K562 (cell line): ENCODE measurements around the gene PITX1. TPM values are rescaled to one million over a fixed set of nuclear protein-coding genes. Genes with fewer than 3 reads are reported as not detected.
A peak's percentile ranks its signal among the peaks of the same experiment; 100 is the strongest.

Source experiments
- ATAC-seq: fragments of 200-7000 bp; cut with Tn5 transposase; 3 replicates; pipeline ENCODE4 v1.9.1; 2020; ENCODE audit warnings: moderate library complexity
- BruUV-seq: library from RNA; stranded (reverse); fragments of 400-500 nt; replicated peaks from 2 replicates; lab custom pipeline; 2021; lab: Mats Ljungman, UMichigan
- CTCF ChIA-PET: fragments of 300-600 bp; formaldehyde crosslinking; extraction: SDS; loops from one replicate; lab custom pipeline; 2021; ENCODE audit warnings: low intra/inter-chr PET ratio; lab: Yijun Ruan, JAX
- POLR2A ChIA-PET: fragments of 300-600, 350-650 bp; sonication (Branson Sonifier 250); formaldehyde crosslinking; extraction: SDS; loops from one replicate; lab custom pipeline; 2021; ENCODE audit warnings: antibody characterized with exemption, inconsistent platforms; lab: Yijun Ruan, JAX
- DNase-seq, 4 experiments: peaks; one replicate each; pipeline versions ENCODE4 v3.0.0 to v3.0.0-alpha.2; 2011 to 2018; ENCODE audit warnings: low spot score in 3 of 4, mixed read lengths in 3 of 4; ENCODE audit errors: extremely low read depth in 1 of 4
- FAIRE-seq: peaks from 2 replicates; lab custom pipeline; 2011; peaks lifted over from hg19 to GRCh38; lab: Jason Lieb, UNC
- H2AFZ ChIP-seq: 2 replicates; pipeline ENCODE4 v1.6.0; 2011; ENCODE audit warnings: low read depth, low read length, control low read depth, inconsistent platforms
- H3K27ac ChIP-seq: fragments of 200-600 bp; 3 replicates; pipeline ENCODE4 v1.8.0; 2011; ENCODE audit warnings: low read depth, mild to moderate bottlenecking, control low read depth, inconsistent platforms, low read length, moderate library complexity, mixed read lengths; ENCODE audit errors: extremely low read depth
- H3K27me3 ChIP-seq, 2 experiments: fragments of 300-600 bp in 1 of 2; 2 replicates in 1 of 2; 3 replicates in 1 of 2; pipeline versions ENCODE4 v1.6.0 to v1.8.0; 2011; ENCODE audit warnings: inconsistent platforms in 2 of 2, low read length in 2 of 2, mild to moderate bottlenecking in 1 of 2, mixed read lengths in 1 of 2, moderate library complexity in 1 of 2; ENCODE audit not compliant: control insufficient read depth in 2 of 2, insufficient read depth in 2 of 2
- H3K36me3 ChIP-seq: fragments of 300-600 bp; 3 replicates; pipeline ENCODE4 v1.8.0; 2011; ENCODE audit warnings: mild to moderate bottlenecking, low read length, inconsistent platforms; ENCODE audit not compliant: control insufficient read depth, insufficient read depth
- H3K4me1 ChIP-seq, 2 experiments: fragments of 200-600 bp in 1 of 2; replicated peaks in 1 of 2; 2 replicates in 1 of 2; 3 replicates in 1 of 2; pipeline versions ENCODE4 v1.5.1 to v1.8.0; 2011; ENCODE audit warnings: inconsistent platforms in 2 of 2, low read length in 2 of 2, mild to moderate bottlenecking in 1 of 2, mixed read lengths in 1 of 2, moderate library complexity in 1 of 2; ENCODE audit not compliant: control insufficient read depth in 2 of 2, insufficient read depth in 2 of 2
- H3K4me2 ChIP-seq: 2 replicates; pipeline ENCODE4 v1.6.1; 2011; ENCODE audit warnings: low read length, control low read depth, inconsistent platforms, mixed read lengths; ENCODE audit not compliant: insufficient read depth
- H3K4me3 ChIP-seq: fragments of 200-600 bp; sonication (generic), shearing (Covaris generic); 2 replicates; pipeline ENCODE4 v1.5.1; 2016; ENCODE audit warnings: control low read depth, inconsistent platforms
- H3K79me2 ChIP-seq: fragments of 200-600 bp; 3 replicates; pipeline ENCODE4 v1.8.0; 2011; ENCODE audit warnings: low read length, inconsistent platforms; ENCODE audit not compliant: control insufficient read depth, insufficient read depth
- H3K9ac ChIP-seq, 2 experiments: 2 replicates each; pipeline versions ENCODE4 v1.6.0 to v1.6.1; 2011; ENCODE audit warnings: low read depth in 2 of 2, low read length in 2 of 2, control low read depth in 1 of 2, inconsistent platforms in 1 of 2, mild to moderate bottlenecking in 1 of 2, mixed read lengths in 1 of 2; ENCODE audit not compliant: insufficient read depth in 1 of 2
- H3K9me1 ChIP-seq: one replicate; pipeline ENCODE4 v1.6.0; 2011; ENCODE audit warnings: inconsistent platforms, mild to moderate bottlenecking, low read length, moderate library complexity; ENCODE audit not compliant: control insufficient read depth, insufficient read depth
- H3K9me3 ChIP-seq: replicated peaks from 2 replicates; pipeline ENCODE4 v1.5.1; 2011; ENCODE audit warnings: low read depth, low read length, inconsistent platforms; ENCODE audit not compliant: control insufficient read depth, insufficient read depth
- H4K20me1 ChIP-seq: replicated peaks from 2 replicates; pipeline ENCODE4 v1.6.1; 2011; ENCODE audit warnings: low read length, inconsistent platforms, mixed read lengths; ENCODE audit not compliant: control insufficient read depth, insufficient read depth
- GABPB1 ChIP-seq: sonication (generic); formaldehyde crosslinking; IDR thresholded peaks from 2 replicates; pipeline ENCODE4 v1.8.0; 2022; ENCODE audit warnings: mild to moderate bottlenecking, missing genetic modification reagents
- POLR2AphosphoS5 ChIP-seq: IDR thresholded peaks from 2 replicates; pipeline ENCODE4 v1.6.1; 2011; ENCODE audit warnings: mild to moderate bottlenecking, low read depth, low read length, moderate library complexity; ENCODE audit not compliant: control insufficient read depth, insufficient read depth
- SPI1 ChIP-seq: IDR thresholded peaks from 2 replicates; pipeline ENCODE4 v1.6.1; 2011; ENCODE audit warnings: low read depth, low read length, control low read depth, borderline replicate concordance
- ZNF785 ChIP-seq: fragments of 250-450 bp; sonication (Bioruptor Pico); IDR thresholded peaks from 2 replicates; pipeline ENCODE4 v1.4.0; 2020; ENCODE audit warnings: mild to moderate bottlenecking
- WGBS: fragments of 100-300 bp; shearing (Covaris generic); methylation state at CpG from one replicate; pipeline ENCODE4 v1.1.6; 2016; ENCODE audit warnings: low coverage, mixed read lengths; ENCODE audit not compliant: insufficient coverage; ENCODE audit errors: missing lambda C conversion rate; 5-methylcytosine and 5-hydroxymethylcytosine counted together
- in situ Hi-C: fragments of 300-500 bp; cut with MboI; formaldehyde crosslinking; loops from 4 replicates; pipeline ENCODE4 v1.15.0; 2018; ENCODE audit warnings: inconsistent platforms, mixed read lengths
- intact Hi-C: fragments of 100-400 bp; cut with micrococcal nuclease; formaldehyde crosslinking; loops from 2 replicates; pipeline ENCODE4 v1.14.2; 2022
- polyA plus RNA-seq, 8 experiments: library from polyadenylated mRNA; depleted of rRNA in 4 of 8; stranded (reverse) in 5 of 8; unstranded in 3 of 8; fragments of >200 nt; fragmentation: Nextera tagmentation in 2 of 8; fragmentation: Illumina TruSeq in 1 of 8; extraction: Ambion mirVana in 2 of 8; extraction: Trizol in 1 of 8; gene quantifications; 2 replicates each; pipeline versions ENCODE4 v1.2.1 to v1.2.3, GENCODE V29; 2011 to 2014; ENCODE audit warnings: inconsistent platforms in 1 of 8, missing spikeins in 1 of 8
- total RNA-seq, 7 experiments: library from RNA; depleted of rRNA in 6 of 7; stranded (reverse); fragments of >200 nt in 6 of 7; fragmentation: Illumina TruSeq in 2 of 7; extraction: Trizol in 2 of 7; gene quantifications; 2 replicates each; pipeline versions ENCODE4 v1.2.1 to v1.2.3, GENCODE V29; 2011 to 2021; ENCODE audit warnings: low replicate concordance in 1 of 7

PITX1 gene
- total and polyA plus RNA-seq, 9 of the 15 experiments (the other 6 are each of a cell fraction or from before 2014, with no cell fraction given) = 0.13 to 88.2 (median 24.9) TPM

- no peak for FAIRE-seq
- H3K4me1 ChIP-seq = peaks cover 0 to 12% of the 10 kb centered on the region in 2 experiments; a peak in 3 of 5 replicates
- no peak overlapping the region for H2AFZ ChIP-seq
- H3K36me3 ChIP-seq = no peaks in the 10 kb centered on the region
- DNase-seq = no peak
- in situ Hi-C loops = no loop called here
- no peaks in the 10 kb centered on the region for H3K9me3 ChIP-seq
- no peak for TF ChIP-seq GABPB1
- TF ChIP-seq ZNF785 = no peak
- TF ChIP-seq SPI1 = peak; percentile 64
- no peak for TF ChIP-seq POLR2AphosphoS5
- ATAC-seq = peak; percentile 33
- H4K20me1 ChIP-seq = no peaks in the 10 kb centered on the region; the same call in 1 of the 2 replicates
- H3K4me3 ChIP-seq = no peak overlapping the region
- BruUV-seq = no TSS peak
- H3K9ac ChIP-seq = no peak overlapping the region
- no peaks in the 10 kb centered on the region for H3K27me3 ChIP-seq
- 49% methylated on average over 19 of the region's 19 CpGs for WGBS
- ChIA-PET POLR2A (interaction anchor here (0.7 to 4.8 kb wide), 3 partner anchors 8 to 128 kb away, joined by 3 to 19 read pairs (median 8); no protein-coding TSS in a partner anchor), CTCF (no interaction called here)
- no peak overlapping the region for H3K27ac ChIP-seq
- H3K79me2 ChIP-seq = no peaks in the 10 kb centered on the region
- no peak overlapping the region for H3K4me2 ChIP-seq
- intact Hi-C loops = no loop called here
- no peaks in the 10 kb centered on the region for H3K9me1 ChIP-seq
These were observed 36.0 kb upstream of the PITX1 start for GRCh38 chr5:135069895-135070657.
